Sigmoid colon (tissue), 4 donors: ENCODE measurements around the gene CIDEA.

ENCODE experiments used
- CTCF ChIP-seq, 4 experiments: fragments of 450-650 bp in 3 of 4; fragments of 200-600 bp in 1 of 4; IDR thresholded peaks; one replicate each; pipeline ENCODE4 v1.5.1; 2016 to 2019; ENCODE audit warnings: antibody characterized with exemption in 4 of 4, mild to moderate bottlenecking in 3 of 4, moderate library complexity in 2 of 4
- EP300 ChIP-seq, 4 donors: sonication (generic); formaldehyde crosslinking; IDR thresholded peaks; one replicate each; pipeline ENCODE4 v1.6.1; 2017; ENCODE audit warnings: antibody characterized with exemption in 4 of 4
- POLR2A ChIP-seq, 2 donors: fragments of 450-650 bp; IDR thresholded peaks; one replicate each; pipeline ENCODE4 v1.6.1; 2016; ENCODE audit warnings: antibody characterized with exemption in 2 of 2, mild to moderate bottlenecking in 2 of 2, moderate library complexity in 2 of 2
- POLR2AphosphoS5 ChIP-seq, 4 donors: sonication (generic); formaldehyde crosslinking; IDR thresholded peaks; one replicate each; pipeline ENCODE4 v1.6.1; 2017; ENCODE audit warnings: antibody characterized with exemption in 4 of 4

- TF ChIP-seq POLR2A (IDR thresholded peaks at IDR 0.05) (no peak), CTCF (IDR thresholded peaks at IDR 0.05) (no peak), EP300 (IDR thresholded peaks at IDR 0.05) (no peak), POLR2AphosphoS5 (IDR thresholded peaks at IDR 0.05) (peak in 1 of 4 donors; percentile 11)
Measured at GRCh38 chr18:12318334-12318697, 64.2 kb downstream of the CIDEA start.
